H1 (cell line): ENCODE data around the gene MRGPRX1. TPM values are rescaled to one million over a fixed set of nuclear protein-coding genes. Genes with fewer than 3 reads are reported as not detected.

Experiments used
- CHD1 ChIP-seq: IDR thresholded peaks from 2 replicates; pipeline ENCODE4 v1.6.1; 2012; ENCODE audit warnings: low read depth, low read length, improper control_type of control experiment
- CHD7 ChIP-seq: fragments of 300-600 bp; sonication (generic); IDR thresholded peaks from 2 replicates; pipeline ENCODE4 v1.7.1; 2012; ENCODE audit warnings: low read length, moderate library complexity, mild to moderate bottlenecking, inconsistent platforms; ENCODE audit not compliant: insufficient replicate concordance
- GABPA ChIP-seq: IDR thresholded peaks from 2 replicates; pipeline ENCODE4 v1.6.1; 2011; ENCODE audit warnings: mild to moderate bottlenecking, low read length, moderate library complexity, borderline replicate concordance; ENCODE audit not compliant: insufficient read depth
- HDAC6 ChIP-seq: IDR thresholded peaks from one replicate; pipeline ENCODE4 v1.7.1; 2012; ENCODE audit warnings: low read depth, mild to moderate bottlenecking, inconsistent platforms, low read length, moderate library complexity
- SIN3A ChIP-seq, 2 experiments: IDR thresholded peaks in 1 of 2; conservative IDR thresholded peaks in 1 of 2; 2 replicates each; pipeline ENCODE4 v1.6.1; 2011 to 2012; ENCODE audit warnings: low read length in 2 of 2, improper control_type of control experiment in 1 of 2, low read depth in 1 of 2, mild to moderate bottlenecking in 1 of 2
- SIX5 ChIP-seq: IDR thresholded peaks from 2 replicates; pipeline ENCODE4 v1.6.1; 2011; ENCODE audit warnings: mild to moderate bottlenecking, low read depth, low read length
- TCF12 ChIP-seq: IDR thresholded peaks from 2 replicates; pipeline ENCODE4 v1.6.1; 2011; ENCODE audit warnings: low read depth, mild to moderate bottlenecking, low read length
- polyA plus RNA-seq, 7 experiments: library from polyadenylated mRNA; depleted of rRNA in 3 of 7; stranded (reverse) in 5 of 7; unstranded in 2 of 7; fragments of >200 nt in 5 of 7; fragments of 200-250 nt in 2 of 7; gene quantifications; 1 replicate in 5 of 7; 2 replicates in 1 of 7; 4 replicates in 1 of 7; pipeline versions ENCODE4 v1.2.1 to v1.2.3, GENCODE V29; 2011 to 2013; ENCODE audit warnings: missing spikeins in 2 of 7, mixed read lengths in 2 of 7
- total RNA-seq: library from RNA; stranded (reverse); fragmentation: NEBNext Ultra II Directional; extraction: Animal tissue kit (Norgen Biotek cat#: 25700); gene quantifications from 2 replicates; pipeline ENCODE4 v1.2.1, GENCODE V29; 2021

Gene MRGPRX1
- total and polyA plus RNA-seq, 2 of the 8 experiments (the other 6 are each of a cell fraction or from before 2014, with no cell fraction given): not detected

DNA sequence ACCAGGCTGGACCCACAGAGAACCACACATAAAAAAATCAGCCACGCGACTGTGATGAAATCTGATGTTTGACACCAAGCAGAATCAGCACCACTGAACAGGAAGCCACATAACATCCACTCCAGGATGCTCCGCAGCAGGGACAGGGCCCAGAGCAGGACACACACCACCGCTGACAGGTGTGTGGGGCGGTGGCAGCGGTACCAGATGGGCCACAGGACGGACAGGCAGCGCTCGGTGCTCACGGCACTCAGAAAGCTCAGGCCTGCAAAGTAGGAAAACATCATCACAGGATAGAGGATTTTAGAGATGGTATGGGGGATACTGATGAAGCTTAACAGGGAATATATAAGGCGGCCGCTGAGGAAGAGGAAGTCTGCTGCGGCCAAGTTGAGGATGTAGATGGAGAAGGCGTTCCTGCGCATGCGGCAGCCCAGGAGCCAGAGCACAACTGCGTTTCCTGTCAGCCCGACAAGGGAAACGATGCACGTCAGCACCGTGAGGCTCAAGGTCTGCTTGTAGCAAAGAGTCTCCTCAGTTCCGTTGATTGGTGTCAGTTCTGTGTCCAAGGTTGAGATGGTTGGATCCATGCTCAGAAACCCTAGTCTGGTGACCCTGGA, 4.9 kb downstream of the MRGPRX1 start (continued):
- TF ChIP-seq CHD7 (no peak), CHD1 (no peak), TCF12 (no peak), GABPA (no peak), HDAC6 (no peak), SIX5 (no peak), SIN3A (conservative IDR thresholded peaks at IDR 0.05 in 1 of 2, IDR thresholded peaks at IDR 0.05 in 1 of 2; ENCODE audit: low read depth in 1 of 2, low read length in 2 of 2) (no peak)
